ENCODE results near the gene ATP5PD. TPM values are rescaled to one million over a fixed set of nuclear protein-coding genes. Genes with fewer than 3 reads are reported as not detected.
A peak's percentile ranks its signal among the peaks of the same experiment; 100 is the strongest.

The ATP5PD gene
- total and polyA plus RNA-seq, 2 of the 13 experiments (the other 11 are each of a cell fraction or from before 2014, with no cell fraction given) = 158 to 428 TPM

DNA sequence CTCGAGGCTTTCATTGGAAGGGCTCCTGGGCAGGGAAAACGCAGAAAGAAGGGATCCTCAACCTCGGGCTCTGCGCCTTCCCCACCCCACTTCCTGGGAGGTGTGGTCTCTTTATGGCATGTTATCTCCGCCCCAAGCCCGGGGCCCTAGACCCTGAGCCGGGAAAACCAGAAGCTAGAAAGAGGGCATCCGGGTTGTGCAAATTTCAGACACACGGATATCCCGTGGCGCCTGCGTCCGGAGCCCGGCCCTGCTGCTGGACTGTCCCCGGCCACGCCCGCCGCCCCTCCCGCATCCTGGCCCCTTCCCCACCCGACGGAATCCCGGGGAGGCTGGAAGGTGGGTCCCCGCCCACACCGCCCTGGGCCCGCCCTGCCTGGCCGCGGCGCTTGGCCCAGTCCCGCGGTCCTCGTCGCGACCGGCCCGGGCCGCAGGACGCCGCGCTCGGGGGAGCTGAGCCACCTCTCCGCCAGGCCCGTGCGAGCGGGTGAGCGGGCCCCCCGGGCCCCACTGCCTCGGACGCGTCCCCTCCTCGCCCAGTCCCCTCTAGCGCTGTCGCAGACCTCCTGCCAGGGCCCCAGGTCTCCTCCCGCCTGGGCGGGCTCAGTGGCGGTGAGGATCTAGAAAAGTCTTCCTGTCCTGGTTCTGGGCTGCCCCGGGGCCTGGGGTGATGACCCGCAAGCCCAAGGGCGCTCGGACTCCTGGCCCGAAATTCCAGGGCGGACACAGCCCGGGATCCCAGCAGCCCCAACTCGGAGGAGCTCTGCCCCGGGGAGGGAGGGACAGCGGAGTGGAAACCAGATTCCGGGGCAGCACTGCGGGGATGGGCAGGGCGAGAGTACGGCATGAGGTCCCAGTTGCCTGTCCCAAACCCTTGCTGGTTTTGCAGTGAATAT is 41.0 kb upstream of the ATP5PD start, which contains the start of gene SLC16A5 (continued):
- peak; percentile 59; the same call in 1 of the 2 replicates for TF ChIP-seq BCL6 (CRISPR knock-in tag; IDR thresholded peaks at IDR 0.05)
- TF ChIP-seq GPN1 (CRISPR knock-in tag; IDR thresholded peaks at IDR 0.05; ENCODE audit: borderline replicate concordance) = no peak
- TF ChIP-seq ZNF382 (CRISPR knock-in tag; IDR thresholded peaks at IDR 0.05; ENCODE audit: borderline replicate concordance) = no peak
- TF ChIP-seq ZNF709 (CRISPR knock-in tag; IDR thresholded peaks at IDR 0.05) = no peak
- no peak for TF ChIP-seq NFYB (CRISPR knock-in tag; IDR thresholded peaks at IDR 0.05)
- TF ChIP-seq, protein P1, sequence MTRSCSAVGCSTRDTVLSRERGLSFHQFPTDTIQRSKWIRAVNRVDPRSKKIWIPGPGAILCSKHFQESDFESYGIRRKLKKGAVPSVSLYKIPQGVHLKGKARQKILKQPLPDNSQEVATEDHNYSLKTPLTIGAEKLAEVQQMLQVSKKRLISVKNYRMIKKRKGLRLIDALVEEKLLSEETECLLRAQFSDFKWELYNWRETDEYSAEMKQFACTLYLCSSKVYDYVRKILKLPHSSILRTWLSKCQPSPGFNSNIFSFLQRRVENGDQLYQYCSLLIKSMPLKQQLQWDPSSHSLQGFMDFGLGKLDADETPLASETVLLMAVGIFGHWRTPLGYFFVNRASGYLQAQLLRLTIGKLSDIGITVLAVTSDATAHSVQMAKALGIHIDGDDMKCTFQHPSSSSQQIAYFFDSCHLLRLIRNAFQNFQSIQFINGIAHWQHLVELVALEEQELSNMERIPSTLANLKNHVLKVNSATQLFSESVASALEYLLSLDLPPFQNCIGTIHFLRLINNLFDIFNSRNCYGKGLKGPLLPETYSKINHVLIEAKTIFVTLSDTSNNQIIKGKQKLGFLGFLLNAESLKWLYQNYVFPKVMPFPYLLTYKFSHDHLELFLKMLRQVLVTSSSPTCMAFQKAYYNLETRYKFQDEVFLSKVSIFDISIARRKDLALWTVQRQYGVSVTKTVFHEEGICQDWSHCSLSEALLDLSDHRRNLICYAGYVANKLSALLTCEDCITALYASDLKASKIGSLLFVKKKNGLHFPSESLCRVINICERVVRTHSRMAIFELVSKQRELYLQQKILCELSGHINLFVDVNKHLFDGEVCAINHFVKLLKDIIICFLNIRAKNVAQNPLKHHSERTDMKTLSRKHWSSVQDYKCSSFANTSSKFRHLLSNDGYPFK (CRISPR knock-in tag; IDR thresholded peaks at IDR 0.05; ENCODE audit: borderline replicate concordance) = no peak
- TF ChIP-seq, protein P2, sequence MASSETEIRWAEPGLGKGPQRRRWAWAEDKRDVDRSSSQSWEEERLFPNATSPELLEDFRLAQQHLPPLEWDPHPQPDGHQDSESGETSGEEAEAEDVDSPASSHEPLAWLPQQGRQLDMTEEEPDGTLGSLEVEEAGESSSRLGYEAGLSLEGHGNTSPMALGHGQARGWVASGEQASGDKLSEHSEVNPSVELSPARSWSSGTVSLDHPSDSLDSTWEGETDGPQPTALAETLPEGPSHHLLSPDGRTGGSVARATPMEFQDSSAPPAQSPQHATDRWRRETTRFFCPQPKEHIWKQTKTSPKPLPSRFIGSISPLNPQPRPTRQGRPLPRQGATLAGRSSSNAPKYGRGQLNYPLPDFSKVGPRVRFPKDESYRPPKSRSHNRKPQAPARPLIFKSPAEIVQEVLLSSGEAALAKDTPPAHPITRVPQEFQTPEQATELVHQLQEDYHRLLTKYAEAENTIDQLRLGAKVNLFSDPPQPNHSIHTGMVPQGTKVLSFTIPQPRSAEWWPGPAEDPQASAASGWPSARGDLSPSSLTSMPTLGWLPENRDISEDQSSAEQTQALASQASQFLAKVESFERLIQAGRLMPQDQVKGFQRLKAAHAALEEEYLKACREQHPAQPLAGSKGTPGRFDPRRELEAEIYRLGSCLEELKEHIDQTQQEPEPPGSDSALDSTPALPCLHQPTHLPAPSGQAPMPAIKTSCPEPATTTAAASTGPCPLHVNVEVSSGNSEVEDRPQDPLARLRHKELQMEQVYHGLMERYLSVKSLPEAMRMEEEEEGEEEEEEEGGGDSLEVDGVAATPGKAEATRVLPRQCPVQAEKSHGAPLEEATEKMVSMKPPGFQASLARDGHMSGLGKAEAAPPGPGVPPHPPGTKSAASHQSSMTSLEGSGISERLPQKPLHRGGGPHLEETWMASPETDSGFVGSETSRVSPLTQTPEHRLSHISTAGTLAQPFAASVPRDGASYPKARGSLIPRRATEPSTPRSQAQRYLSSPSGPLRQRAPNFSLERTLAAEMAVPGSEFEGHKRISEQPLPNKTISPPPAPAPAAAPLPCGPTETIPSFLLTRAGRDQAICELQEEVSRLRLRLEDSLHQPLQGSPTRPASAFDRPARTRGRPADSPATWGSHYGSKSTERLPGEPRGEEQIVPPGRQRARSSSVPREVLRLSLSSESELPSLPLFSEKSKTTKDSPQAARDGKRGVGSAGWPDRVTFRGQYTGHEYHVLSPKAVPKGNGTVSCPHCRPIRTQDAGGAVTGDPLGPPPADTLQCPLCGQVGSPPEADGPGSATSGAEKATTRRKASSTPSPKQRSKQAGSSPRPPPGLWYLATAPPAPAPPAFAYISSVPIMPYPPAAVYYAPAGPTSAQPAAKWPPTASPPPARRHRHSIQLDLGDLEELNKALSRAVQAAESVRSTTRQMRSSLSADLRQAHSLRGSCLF (CRISPR knock-in tag; IDR thresholded peaks at IDR 0.05; ENCODE audit: borderline replicate concordance) = no peak
- peak; percentile 76; the same call in 1 of the 2 replicates for TF ChIP-seq KLF12 (CRISPR knock-in tag; IDR thresholded peaks at IDR 0.05; ENCODE audit: borderline replicate concordance)
- TF ChIP-seq MXD4 (CRISPR knock-in tag; IDR thresholded peaks at IDR 0.05) = no peak
- TF ChIP-seq ZNF354B (CRISPR knock-in tag; IDR thresholded peaks at IDR 0.05) = no peak
- TF ChIP-seq, protein P3, sequence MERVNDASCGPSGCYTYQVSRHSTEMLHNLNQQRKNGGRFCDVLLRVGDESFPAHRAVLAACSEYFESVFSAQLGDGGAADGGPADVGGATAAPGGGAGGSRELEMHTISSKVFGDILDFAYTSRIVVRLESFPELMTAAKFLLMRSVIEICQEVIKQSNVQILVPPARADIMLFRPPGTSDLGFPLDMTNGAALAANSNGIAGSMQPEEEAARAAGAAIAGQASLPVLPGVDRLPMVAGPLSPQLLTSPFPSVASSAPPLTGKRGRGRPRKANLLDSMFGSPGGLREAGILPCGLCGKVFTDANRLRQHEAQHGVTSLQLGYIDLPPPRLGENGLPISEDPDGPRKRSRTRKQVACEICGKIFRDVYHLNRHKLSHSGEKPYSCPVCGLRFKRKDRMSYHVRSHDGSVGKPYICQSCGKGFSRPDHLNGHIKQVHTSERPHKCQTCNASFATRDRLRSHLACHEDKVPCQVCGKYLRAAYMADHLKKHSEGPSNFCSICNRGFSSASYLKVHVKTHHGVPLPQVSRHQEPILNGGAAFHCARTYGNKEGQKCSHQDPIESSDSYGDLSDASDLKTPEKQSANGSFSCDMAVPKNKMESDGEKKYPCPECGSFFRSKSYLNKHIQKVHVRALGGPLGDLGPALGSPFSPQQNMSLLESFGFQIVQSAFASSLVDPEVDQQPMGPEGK (CRISPR knock-in tag; IDR thresholded peaks at IDR 0.05) = peak; percentile 82
- TF ChIP-seq, protein P4, sequence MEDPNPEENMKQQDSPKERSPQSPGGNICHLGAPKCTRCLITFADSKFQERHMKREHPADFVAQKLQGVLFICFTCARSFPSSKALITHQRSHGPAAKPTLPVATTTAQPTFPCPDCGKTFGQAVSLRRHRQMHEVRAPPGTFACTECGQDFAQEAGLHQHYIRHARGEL (CRISPR knock-in tag; IDR thresholded peaks at IDR 0.05) = no peak
- TF ChIP-seq MEIS1 (CRISPR knock-in tag; IDR thresholded peaks at IDR 0.05; ENCODE audit: borderline replicate concordance) = no peak
- TF ChIP-seq PHF5A (CRISPR knock-in tag; IDR thresholded peaks at IDR 0.05; ENCODE audit: low read depth, unreplicated experiment) = peak; percentile 34
- TF ChIP-seq HOXA9 (CRISPR knock-in tag; IDR thresholded peaks at IDR 0.05; ENCODE audit: borderline replicate concordance) = no peak
- no peak for TF ChIP-seq DMAP1 (CRISPR knock-in tag; IDR thresholded peaks at IDR 0.05)
- TF ChIP-seq DR1 (CRISPR knock-in tag; IDR thresholded peaks at IDR 0.05) = no peak
- TF ChIP-seq ZNF33B (CRISPR knock-in tag; IDR thresholded peaks at IDR 0.05) = no peak
